GM12878 (cell line): Measurements from ENCODE around the gene NAV2. TPM values are rescaled to one million over a fixed set of nuclear protein-coding genes. Genes with fewer than 3 reads are reported as not detected.

Experiments
- ATAC-seq: fragments of 200-7000 bp; cut with Tn5 transposase; 3 replicates; pipeline ENCODE4 v1.9.1; 2020; ENCODE audit warnings: mild to moderate bottlenecking, moderate library complexity
- BruUV-seq: library from RNA; stranded (reverse); fragments of 400-500 nt; replicated peaks from 2 replicates; lab custom pipeline; 2021; lab: Mats Ljungman, UMichigan
- CTCF ChIA-PET: fragments of 300-600 bp; sonication (Branson Sonifier 250); formaldehyde crosslinking; extraction: SDS; loops from one replicate; lab custom pipeline; 2021; ENCODE audit warnings: inconsistent platforms; lab: Yijun Ruan, JAX
- POLR2A ChIA-PET: fragments of 350-600 bp; formaldehyde crosslinking; extraction: SDS; loops from one replicate; lab custom pipeline; 2021; ENCODE audit warnings: inconsistent platforms; lab: Charles Lee
- RAD21 ChIA-PET: fragments of 300-600 bp; sonication (Branson Sonifier 250); formaldehyde crosslinking; loops from one replicate; lab custom pipeline; 2023; ENCODE audit warnings: antibody characterized with exemption; ENCODE audit not compliant: unreplicated experiment; lab: Charles Lee
- SMC1A ChIA-PET: fragments of 300-600 bp; sonication (Branson Sonifier 250); formaldehyde crosslinking; loops from one replicate; lab custom pipeline; 2023; ENCODE audit not compliant: unreplicated experiment, uncharacterized antibody; lab: Charles Lee
- DNase-seq: peaks from one replicate; pipeline ENCODE4 v3.0.0-alpha.2; 2011; ENCODE audit warnings: low read depth, low spot score
- FAIRE-seq: peaks from 3 replicates; lab custom pipeline; 2011; peaks lifted over from hg19 to GRCh38; lab: Jason Lieb, UNC
- H2AFZ ChIP-seq: 2 replicates; pipeline ENCODE4 v1.6.0; 2011; ENCODE audit warnings: low read depth, low read length, control low read depth; ENCODE audit not compliant: control insufficient read depth
- H3K27ac ChIP-seq: 2 replicates; pipeline ENCODE4 v1.5.1; 2011; ENCODE audit warnings: control low read depth; ENCODE audit not compliant: control insufficient read depth, insufficient read depth
- H3K27me3 ChIP-seq, 2 experiments: replicated peaks in 1 of 2; 2 replicates each; pipeline versions ENCODE4 v1.6.0 to v1.6.1; 2011; ENCODE audit warnings: low read length in 1 of 2; ENCODE audit not compliant: control insufficient read depth in 2 of 2, insufficient read depth in 2 of 2
- H3K36me3 ChIP-seq, 2 experiments: 2 replicates each; pipeline ENCODE4 v1.5.1; 2011; ENCODE audit warnings: low read length in 1 of 2; ENCODE audit not compliant: control insufficient read depth in 2 of 2, insufficient read depth in 2 of 2
- H3K4me1 ChIP-seq: 2 replicates; pipeline ENCODE4 v1.6.1; 2011; ENCODE audit warnings: mild to moderate bottlenecking, low read length, moderate library complexity, mixed read lengths; ENCODE audit not compliant: control insufficient read depth, insufficient read depth
- H3K4me2 ChIP-seq: 2 replicates; pipeline ENCODE4 v1.6.0; 2011; ENCODE audit warnings: control low read depth; ENCODE audit not compliant: control insufficient read depth, insufficient read depth
- H3K4me3 ChIP-seq: fragments of 200-600 bp; sonication (generic); 2 replicates; pipeline ENCODE4 v1.5.1; 2016
- H3K79me2 ChIP-seq: 2 replicates; pipeline ENCODE4 v1.6.0; 2011; ENCODE audit warnings: low read length; ENCODE audit not compliant: control insufficient read depth, insufficient read depth
- H3K9ac ChIP-seq: 2 replicates; pipeline ENCODE4 v1.8.0; 2011; ENCODE audit warnings: low read length, control low read depth, mixed read lengths; ENCODE audit not compliant: control insufficient read depth, insufficient read depth
- H3K9me3 ChIP-seq: replicated peaks from 3 replicates; pipeline ENCODE4 v1.5.1; 2011; ENCODE audit warnings: mild to moderate bottlenecking, low read length; ENCODE audit not compliant: control insufficient read depth, insufficient read depth
- H4K20me1 ChIP-seq: 2 replicates; pipeline ENCODE4 v1.6.0; 2011; ENCODE audit not compliant: control insufficient read depth, insufficient read depth
- CHD2 ChIP-seq: IDR thresholded peaks from 2 replicates; pipeline ENCODE4 v1.6.1; 2011; ENCODE audit warnings: low read depth, low read length, improper control_type of control experiment, borderline replicate concordance
- MEF2A ChIP-seq: IDR thresholded peaks from 2 replicates; pipeline ENCODE4 v1.6.1; 2011; ENCODE audit warnings: low read depth, mild to moderate bottlenecking, low read length, moderate library complexity; ENCODE audit not compliant: insufficient read depth
- NKRF ChIP-seq: fragments of 450-650 bp; conservative IDR thresholded peaks from 2 replicates; pipeline ENCODE4 v1.6.1; 2017; ENCODE audit warnings: mild to moderate bottlenecking, moderate library complexity
- PAX8 ChIP-seq: fragments of 450-650 bp; IDR thresholded peaks from 2 replicates; pipeline ENCODE4 v1.6.1; 2017; ENCODE audit warnings: mild to moderate bottlenecking, moderate library complexity
- POU2F2 ChIP-seq: IDR thresholded peaks from 3 replicates; pipeline ENCODE4 v1.6.1; 2011; ENCODE audit warnings: low read depth, mild to moderate bottlenecking, low read length, borderline replicate concordance
- TAF1 ChIP-seq: IDR thresholded peaks from 2 replicates; pipeline ENCODE4 v1.6.1; 2011; ENCODE audit warnings: mild to moderate bottlenecking, low read depth, low read length, borderline replicate concordance
- USF1 ChIP-seq: IDR thresholded peaks from 2 replicates; pipeline ENCODE4 v1.6.1; 2011; ENCODE audit warnings: borderline replicate concordance, low read depth, mild to moderate bottlenecking, moderate library complexity, mixed read lengths, low read length; ENCODE audit not compliant: insufficient read depth; ENCODE audit errors: extremely low read length
- ZBTB11 ChIP-seq: fragments of 450-650 bp; formaldehyde crosslinking; IDR thresholded peaks from 2 replicates; pipeline ENCODE4 v1.5.0; 2022; ENCODE audit warnings: mild to moderate bottlenecking, missing genetic modification characterization
- WGBS: methylation state at CpG from one replicate; pipeline ENCODE4 v1.1.6; 2016; ENCODE audit warnings: low lambda C conversion rate; ENCODE audit not compliant: insufficient replicate concordance, insufficient coverage; ENCODE audit errors: missing lambda C conversion rate; 5-methylcytosine and 5-hydroxymethylcytosine counted together
- in situ Hi-C: fragments of 300-500 bp; cut with MboI; formaldehyde crosslinking; loops from 9 replicates; pipeline ENCODE4 v1.14.3; 2018; ENCODE audit warnings: mixed read lengths
- intact Hi-C: fragments of 100-400 bp; cut with micrococcal nuclease; formaldehyde crosslinking; loops from one replicate; pipeline ENCODE4 v1.14.2; 2022; ENCODE audit not compliant: unreplicated experiment
- polyA plus RNA-seq, 11 experiments: library from polyadenylated mRNA; depleted of rRNA in 4 of 11; unstranded in 6 of 11; stranded (reverse) in 5 of 11; fragments of >200 nt; fragmentation: Nextera tagmentation in 4 of 11; fragmentation: Illumina TruSeq in 1 of 11; extraction: Ambion mirVana in 4 of 11; extraction: Trizol in 1 of 11; gene quantifications; 1 replicate in 1 of 11; 2 replicates in 10 of 11; pipeline versions ENCODE4 v1.2.1 to v1.2.3, GENCODE V29; 2011 to 2016; ENCODE audit warnings: inconsistent platforms in 2 of 11, missing spikeins in 2 of 11, low read depth in 1 of 11
- total RNA-seq, 4 experiments: library from RNA; depleted of rRNA in 3 of 4; stranded (reverse); fragments of >200 nt in 3 of 4; fragmentation: Illumina TruSeq in 1 of 4; extraction: Trizol in 1 of 4; gene quantifications; 2 replicates each; pipeline versions ENCODE4 v1.2.1 to v1.2.3, GENCODE V29; 2013 to 2021

NAV2 gene
- total and polyA plus RNA-seq, 10 of the 15 experiments (the other 5 are each of a cell fraction or from before 2014, with no cell fraction given): 0.35 to 6.1 (median 1.1) TPM

GRCh38 chr11:20097319-20098221 is 384.9 kb downstream of the NAV2 start:
- no TSS peak for BruUV-seq
- ChIA-PET SMC1A (interaction anchor here (0.6 to 1.0 kb wide), 2 partner anchors 34 to 171 kb away, joined by 3 read pairs; no protein-coding TSS in a partner anchor), POLR2A (no interaction called here), CTCF (interaction anchor here (0.9 to 1.4 kb wide), 3 partner anchors 9 to 146 kb away, joined by 3 to 4 read pairs (median 3); no protein-coding TSS in a partner anchor), RAD21 (no interaction called here)
- Histone ChIP-seq H3K9me3 (no peaks in the 10 kb centered on the region), H3K4me1 (no peaks in the 10 kb centered on the region), H3K4me3 (no peak overlapping the region), H3K27ac (no peak overlapping the region), H4K20me1 (no peaks in the 10 kb centered on the region), H3K27me3 (no peaks in the 10 kb centered on the region), H3K9ac (no peak overlapping the region), H3K4me2 (no peak overlapping the region), H3K79me2 (no peaks in the 10 kb centered on the region), H3K36me3 (no peaks in the 10 kb centered on the region), H2AFZ (no peak overlapping the region)
- intact Hi-C loops: no loop called here
- WGBS: 40% methylated on average over 13 of the region's 13 CpGs
- ATAC-seq (no peak), FAIRE-seq (no peak), DNase-seq (no peak)
- TF ChIP-seq MEF2A (no peak), POU2F2 (no peak), NKRF (no peak), CHD2 (no peak), USF1 (no peak), ZBTB11 (CRISPR knock-in tag) (no peak), TAF1 (no peak), PAX8 (no peak)
- in situ Hi-C loops: no loop called here
